GM23248 (cell line): ENCODE data around the gene HIBADH.

Experiments
- EZH2 ChIP-seq: fragments of 200-600 bp; sonication (generic); IDR thresholded peaks from 2 replicates; pipeline ENCODE4 v1.6.1; 2018; ENCODE audit warnings: antibody characterized with exemption, mild to moderate bottlenecking; ENCODE audit not compliant: insufficient read depth, poor library complexity, severe bottlenecking
- EZH2phosphoT487 ChIP-seq: fragments of 200-600 bp; sonication (generic); IDR thresholded peaks from 2 replicates; pipeline ENCODE4 v1.6.1; 2018; ENCODE audit warnings: antibody characterized with exemption, moderate library complexity, mild to moderate bottlenecking, low read depth; ENCODE audit not compliant: insufficient read depth

DNA sequence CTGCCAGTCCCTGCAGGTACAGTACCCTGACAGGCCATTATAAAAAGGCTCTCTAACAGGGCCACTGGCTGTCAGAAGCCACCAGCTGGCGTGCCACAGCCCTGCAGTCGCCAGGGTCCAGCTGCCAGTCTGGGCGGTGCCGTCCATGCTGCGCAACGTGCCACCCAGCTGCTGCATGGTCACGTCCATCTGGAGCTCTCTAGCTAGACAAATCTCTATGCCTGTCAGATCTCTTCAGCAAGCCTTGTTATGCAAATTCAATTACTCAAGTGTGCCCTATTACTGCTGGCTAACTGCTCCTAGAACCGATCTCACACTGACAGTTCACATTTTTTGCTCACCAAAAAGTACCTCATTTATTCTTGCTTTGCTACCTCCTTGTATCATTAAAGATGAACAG is 75.9 kb downstream of the HIBADH start:
- no peak for TF ChIP-seq EZH2phosphoT487
- no peak for TF ChIP-seq EZH2
